Middle frontal gyrus (tissue), 1 donor: Measurements from ENCODE around the gene COX8A.

Experiments
- DNase-seq: peaks from one replicate; pipeline ENCODE4 v3.0.0-alpha.2; 2015; ENCODE audit warnings: low spot score; ENCODE audit errors: extremely low spot score

The COX8A gene

DNA sequence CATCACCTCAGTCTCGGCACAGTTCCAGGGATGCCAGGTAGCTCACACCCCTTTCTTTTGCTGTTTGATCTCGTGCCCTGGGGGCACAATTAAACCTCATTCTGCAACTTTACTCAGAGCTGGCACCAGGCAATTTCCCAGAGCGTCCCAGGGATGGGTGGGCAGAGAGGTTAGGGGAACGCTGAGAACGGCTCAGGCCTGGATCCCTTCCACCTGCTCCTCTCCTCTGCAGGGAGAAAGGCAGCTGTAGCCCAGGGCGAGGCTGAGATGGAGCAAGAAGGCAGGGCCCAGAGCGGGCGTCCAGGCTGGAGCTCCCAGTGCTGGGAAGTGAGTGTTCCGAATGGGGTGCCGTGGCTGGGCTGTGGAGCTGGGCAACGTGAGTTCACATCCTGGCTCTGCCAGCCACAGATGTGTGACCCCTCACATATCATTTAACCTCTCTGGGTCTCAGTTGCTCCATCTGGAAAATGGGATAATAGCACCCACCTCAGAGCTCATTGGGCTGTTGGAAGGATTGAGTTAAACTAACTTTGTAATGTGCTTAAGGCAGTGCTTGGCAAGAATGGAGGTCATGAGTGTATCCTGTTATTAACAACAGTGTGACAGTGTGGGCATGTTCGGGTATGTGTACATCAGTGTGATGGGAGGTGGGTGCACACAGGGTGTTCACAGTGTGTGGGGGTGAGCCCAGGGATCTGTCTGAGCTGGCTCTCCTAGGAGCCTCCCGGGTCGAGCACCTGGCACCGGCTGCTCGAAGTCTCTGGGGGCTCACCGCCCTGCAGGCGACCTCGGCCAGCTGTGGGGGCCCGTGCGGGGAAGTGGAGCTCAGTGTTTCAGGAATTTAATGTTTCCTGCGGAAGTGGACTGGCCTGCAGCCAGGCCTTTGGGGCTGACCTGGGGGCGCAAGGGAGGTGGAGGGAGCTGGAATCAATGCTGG is 27.3 kb downstream of the COX8A start:
- no peak for DNase-seq

DNA sequence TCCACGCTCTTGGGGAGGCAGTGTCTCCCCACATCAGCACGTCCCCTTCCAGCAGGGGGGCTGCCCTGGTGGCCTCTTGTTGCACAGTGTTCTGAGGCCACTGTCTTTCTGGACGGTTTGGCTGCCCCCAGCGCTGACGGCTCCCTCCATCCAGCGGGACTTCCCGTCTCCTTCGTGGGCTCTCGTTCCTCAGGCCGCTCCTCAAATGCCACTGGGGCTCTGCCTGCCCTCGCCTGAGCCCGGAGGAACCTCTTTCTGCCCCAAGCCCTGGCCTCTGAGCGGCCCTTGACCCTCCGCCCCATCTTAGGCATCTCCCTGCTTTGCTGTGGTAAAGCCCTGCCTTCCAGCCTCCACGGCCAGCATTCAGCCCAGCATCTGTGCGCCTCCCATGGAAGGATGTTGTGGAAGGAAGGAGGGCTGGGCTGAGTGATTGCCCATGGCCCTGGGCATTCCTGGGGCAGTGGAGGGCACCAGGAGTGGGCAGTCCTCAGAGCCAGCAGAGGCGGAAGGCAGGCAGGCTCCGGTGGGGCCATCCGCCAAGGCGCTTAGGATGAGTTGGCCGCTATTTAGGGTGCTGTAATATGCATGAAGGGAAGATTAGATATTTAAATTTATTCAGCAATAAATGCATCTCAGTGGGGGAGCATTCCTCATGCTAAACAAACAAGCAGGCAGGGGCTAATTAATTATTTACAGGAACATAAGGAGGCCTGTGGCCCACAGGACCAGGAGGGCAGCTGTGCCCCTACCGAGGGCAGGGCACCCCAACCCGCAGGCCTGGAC is 29.6 kb downstream of the COX8A start:
- no peak for DNase-seq

DNA sequence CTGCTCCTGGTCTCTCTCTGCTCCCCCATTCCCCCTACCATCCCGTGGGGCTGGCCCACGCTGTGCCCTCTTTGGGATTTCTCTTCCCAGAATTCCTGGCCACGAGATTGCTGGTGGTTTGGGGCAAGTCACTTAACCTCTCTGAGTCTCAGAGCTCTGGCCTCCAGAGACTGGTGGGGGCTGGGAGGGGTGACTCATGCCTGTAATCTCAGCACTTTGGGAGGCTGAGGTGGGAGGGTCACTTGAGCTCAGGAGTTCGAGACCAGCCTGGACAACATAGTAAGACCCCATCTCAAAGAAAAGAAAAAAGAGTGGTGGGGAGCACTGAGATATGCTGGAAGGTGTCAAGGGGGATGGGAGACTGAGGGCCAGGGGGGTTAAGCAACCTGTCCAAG is 30.2 kb downstream of the COX8A start:
- DNase-seq = no peak

DNA sequence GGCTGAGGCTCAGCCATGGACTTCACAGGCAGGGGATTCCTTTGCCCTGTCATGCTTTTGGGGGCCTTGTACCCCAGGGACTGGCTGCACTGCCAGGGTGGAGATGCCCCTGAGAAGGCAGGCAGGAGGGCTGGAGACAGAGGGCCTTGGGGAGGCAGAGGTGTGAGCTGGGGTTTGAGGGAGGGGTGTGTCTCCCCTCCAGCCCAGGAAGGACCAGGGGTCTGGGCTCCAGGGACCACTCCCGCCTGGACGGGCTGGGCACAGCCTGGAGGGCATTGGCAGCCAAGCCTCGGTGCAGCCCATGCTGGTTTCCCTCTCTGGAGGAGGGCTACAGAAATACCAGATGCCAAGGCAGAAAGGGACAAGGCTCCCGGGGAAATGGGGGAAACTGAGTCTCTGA is 31.3 kb downstream of the COX8A start:
- DNase-seq = no peak

DNA sequence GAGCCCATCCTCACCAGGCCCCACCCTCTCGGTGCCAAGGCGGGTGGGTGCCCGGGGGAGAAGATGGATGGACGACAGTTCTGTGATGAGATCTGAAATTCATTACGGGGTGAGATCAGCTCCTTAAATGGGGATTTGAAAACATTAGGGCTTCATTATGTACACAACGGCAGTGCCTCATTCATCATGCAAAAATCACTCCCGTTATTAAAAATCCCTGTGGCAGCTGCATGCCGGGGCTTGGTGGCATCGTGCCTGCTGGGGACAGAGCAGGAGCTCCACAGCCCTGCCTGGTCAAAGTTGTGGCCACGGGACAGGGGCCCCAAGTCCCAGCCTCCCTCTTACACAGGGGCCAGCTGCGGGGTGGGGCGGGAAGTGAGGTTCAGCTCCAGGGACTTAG is 32.0 kb downstream of the COX8A start:
- no peak for DNase-seq

DNA sequence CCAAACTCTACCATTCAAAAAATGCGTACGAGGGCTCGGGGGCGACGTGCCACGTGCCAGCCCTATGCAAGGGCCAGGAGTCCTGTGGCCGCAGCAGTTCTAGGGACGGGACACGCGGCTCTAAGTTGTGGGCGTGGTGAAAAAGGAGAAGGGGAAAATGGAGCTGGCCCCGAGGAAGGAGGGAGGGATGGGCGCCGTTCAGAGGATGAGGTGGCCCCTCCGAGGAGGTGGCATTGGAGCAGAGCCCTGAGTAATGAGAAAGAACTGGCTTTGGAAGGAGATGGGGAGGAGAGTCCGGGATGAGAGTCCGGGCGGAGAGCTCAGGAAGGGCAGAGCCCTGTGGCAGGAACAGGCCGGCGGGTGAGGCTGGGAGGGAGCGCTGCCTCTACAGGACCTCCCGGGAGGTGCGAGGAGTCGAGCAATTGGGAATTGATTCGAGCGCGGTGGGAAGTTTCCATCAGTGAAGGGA is 32.8 kb downstream of the COX8A start:
- DNase-seq = no peak

DNA sequence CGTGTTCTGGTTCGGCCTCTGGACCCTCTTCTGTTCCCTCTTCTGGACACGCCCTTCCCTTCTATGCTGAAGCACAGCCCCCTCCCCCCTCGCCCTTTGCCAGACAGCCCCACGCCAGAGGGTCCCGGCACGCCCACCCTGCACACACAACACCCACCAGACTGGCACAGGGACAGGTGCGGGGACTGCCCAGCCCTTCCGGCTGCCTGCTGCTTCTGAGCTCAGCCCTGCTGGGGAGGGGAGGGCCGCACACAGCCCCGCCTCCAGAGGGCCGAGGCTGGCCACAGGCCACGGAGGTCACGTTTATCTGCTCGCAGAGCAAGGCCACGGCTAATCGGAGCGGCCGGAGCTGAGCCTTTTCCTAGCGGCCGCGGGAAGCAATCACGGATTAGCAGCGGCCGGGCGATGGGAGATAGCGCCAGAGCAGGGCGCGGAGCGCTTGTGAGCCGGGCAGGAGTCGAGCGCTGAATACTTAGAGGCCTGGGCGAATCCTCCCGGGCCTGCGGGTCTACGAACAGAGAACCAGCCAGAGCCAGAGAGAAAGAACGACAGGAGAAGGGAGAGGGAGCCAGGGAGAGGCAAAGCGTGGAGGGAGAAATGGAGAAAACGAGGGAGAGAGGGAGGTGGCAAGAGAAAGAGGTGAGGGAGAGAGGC is 33.3 kb downstream of the COX8A start:
- DNase-seq = peak; percentile 29

DNA sequence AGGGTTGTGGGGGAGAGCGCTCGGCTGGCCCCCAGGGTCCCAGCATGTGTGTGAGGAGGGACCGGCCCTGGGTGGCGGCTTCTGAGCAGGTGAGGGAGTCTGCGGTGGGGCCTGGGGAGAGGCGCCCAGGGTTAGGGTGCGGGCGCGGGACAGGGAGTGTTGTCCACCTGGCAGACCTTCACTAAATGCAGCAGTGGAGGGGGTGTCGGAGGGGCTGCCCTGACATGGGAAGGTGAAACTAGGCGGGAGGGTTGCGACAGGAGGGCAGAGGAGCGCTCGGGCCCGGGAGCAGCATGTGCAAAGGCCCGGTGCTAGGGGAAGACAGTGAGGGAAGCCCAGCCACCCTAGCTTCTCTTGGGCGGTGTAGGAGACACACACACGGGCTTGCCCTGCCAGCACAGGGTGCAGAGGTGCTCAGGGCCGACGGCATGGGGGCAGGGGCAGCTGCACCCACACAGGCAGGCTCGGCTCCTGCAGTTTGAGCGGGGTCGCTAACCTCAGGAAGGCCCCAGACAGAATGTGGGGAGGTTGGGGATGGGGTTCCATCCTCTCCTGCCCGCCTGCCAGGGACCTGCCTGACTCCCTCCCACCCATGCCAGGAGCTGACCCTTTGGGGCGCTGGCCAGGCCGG is 34.0 kb downstream of the COX8A start:
- no peak for DNase-seq

DNA sequence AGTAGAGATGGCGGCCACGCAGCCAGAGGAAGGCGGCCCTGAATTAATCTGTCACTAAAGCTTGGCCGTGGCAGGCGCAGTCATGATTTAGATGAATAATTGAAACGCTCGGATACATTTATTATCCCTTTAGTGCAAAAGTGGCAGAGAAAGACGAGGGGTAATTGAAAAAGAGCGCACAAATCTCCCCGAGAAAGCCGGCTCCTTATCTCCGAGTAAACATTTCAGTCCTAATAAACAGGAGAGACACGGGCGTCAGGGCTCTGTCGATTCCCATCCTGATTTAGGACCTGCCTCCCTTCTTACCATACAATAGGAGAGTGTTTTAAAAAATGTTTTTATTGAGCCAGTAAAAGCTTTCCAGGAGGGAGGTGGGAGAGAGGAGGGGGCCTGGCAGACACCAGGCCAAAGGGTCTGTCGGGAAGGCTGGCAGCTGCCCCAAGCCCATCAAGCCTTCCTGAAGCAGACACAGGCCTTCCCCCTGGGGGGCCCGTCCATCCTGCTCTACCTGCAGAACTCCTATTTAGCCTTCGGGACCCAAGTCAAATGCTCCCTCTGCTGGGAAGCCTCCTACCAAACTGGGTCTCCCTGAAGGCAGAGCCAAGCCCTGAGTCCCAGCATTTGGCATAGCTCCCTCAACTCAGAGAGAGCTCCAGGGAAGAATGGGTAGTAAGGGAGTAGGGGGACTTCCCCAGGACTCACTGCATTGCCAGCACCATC is 34.7 kb downstream of the COX8A start:
- no peak for DNase-seq

DNA sequence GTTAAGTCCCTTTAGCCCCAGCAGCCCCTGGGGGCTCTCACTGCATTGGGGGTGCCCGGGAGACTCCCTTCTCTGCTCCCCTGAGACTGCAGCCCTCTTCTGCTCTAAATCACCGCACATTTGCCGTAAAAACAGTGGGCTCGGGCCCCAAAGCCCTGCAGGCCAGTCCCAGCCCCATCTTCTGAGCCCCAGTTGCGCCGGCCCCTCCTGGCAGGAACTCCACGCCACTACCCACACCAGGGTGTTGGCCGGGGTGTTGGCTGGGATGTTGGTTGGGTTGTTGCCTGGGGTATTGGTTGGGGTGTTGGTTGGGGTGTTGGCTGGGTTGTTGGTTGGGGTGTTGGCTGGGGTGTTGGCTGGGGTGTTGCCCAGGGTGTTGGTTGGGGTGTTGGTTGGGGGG is 35.3 kb downstream of the COX8A start:
- no peak for DNase-seq

DNA sequence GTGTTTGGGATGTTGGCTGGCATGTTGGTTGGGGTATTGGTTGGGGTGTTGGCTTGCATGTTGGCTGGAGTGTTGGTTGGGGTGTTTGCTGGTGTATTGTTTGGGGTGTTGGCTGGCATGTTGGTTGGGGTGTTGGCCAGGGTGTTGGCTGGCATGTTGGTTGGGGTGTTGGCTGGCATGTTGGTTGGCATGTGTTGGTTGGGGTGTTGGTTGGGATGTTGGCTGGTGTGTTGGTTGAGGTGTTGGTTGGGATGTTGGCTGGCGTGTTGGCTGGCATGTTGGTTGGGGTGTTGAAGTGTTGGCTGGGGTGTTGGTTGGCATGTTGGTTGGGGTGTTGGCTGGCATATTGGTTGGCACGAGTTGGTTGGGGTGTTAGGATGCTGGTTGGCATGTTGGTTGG is 36.4 kb downstream of the COX8A start:
- no peak for DNase-seq

DNA sequence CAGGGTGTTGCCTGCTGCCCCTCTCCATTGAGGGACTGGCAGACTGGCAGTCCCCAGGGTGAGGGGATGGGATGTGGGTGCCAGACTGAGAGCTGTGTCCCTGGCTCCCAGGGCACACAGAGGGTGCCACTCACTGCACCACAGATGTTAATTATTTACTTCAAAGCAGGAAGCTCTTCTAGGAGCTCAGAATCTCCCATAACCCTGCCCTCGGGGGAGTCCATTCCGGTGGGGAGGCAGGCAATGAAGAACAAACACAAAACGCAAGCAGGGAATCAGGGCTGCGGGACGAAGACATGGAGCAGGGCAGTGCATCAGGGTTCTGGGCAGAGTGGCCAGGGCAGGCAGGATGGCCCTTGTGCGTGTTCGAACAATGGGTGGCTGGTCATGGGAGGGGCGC is 37.0 kb downstream of the COX8A start:
- DNase-seq = no peak

DNA sequence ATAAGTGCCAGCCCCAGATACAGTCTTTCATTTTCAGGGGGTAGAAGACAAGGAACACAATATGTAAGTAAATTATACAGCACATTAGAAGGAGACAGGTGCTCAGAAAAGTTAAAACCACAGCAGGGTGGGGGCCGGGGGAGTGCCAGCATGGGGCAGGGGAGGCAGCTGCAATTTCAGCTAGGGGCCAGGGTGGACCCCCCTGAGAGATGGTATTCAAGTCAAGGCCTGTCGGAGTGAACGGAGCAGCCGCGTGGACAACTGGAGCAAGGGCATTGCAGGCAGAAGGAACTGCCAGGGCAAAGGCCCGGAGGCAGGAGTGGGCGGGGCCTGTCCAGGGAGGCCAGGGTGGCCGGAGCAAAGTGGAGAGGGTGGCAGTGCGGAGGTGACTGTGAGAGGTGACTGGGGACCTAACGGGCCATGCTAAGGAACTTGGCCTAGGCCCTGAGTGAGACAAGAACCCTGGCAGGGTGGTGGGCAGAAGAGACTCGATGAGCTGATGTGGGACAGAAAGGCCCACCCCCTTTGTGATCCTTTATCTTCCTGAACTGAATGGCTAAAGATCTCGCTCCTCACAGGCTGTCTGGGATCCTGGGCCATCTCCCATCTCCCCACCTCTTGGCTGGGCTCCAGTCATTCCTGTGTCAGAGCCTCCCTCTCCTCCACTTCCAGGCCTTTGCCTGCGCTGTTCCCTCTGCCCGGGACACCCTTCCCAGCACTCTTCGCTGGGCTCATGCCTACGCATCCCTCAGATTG is 38.9 kb downstream of the COX8A start:
- DNase-seq = no peak

DNA sequence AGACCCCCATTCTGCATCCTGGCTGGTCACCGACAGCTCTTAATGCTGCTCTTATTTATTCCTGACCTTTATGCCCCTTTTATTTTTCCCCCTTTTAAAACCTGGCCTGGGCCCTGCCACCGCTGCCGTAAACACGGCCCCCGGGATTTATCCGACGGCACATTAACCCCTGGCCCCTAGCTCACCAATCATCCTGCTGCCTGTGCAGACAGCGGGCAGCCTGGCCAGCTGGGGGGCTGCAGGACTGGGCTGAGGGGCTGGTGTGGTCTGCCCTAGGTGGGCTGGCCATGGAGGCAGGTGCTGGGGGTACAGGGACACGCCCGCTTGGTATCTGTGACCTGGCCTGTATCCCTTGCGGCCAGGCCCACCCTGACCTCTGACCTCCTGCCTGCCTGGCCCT is 39.9 kb downstream of the COX8A start:
- no peak for DNase-seq

DNA sequence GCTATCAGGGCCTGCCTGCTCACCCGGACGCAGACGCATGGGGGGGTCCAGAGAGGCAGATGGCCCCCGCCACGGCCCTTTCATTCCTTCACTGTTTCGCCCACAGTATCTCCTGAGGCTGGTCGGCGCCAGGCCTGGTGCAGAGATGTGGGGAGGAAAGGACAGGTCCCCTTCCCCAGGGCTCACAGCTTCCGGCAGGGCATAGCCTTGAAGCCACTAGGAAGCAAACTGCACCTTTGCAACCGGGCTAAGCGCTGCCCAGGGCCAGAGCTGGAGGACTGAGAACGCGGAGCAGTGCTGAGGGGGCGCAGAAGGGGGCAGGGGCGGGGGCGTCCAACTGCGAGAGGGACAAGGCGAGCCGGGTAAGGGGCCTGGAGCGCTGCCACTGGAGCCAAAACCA is 41.1 kb downstream of the COX8A start:
- no peak for DNase-seq

DNA sequence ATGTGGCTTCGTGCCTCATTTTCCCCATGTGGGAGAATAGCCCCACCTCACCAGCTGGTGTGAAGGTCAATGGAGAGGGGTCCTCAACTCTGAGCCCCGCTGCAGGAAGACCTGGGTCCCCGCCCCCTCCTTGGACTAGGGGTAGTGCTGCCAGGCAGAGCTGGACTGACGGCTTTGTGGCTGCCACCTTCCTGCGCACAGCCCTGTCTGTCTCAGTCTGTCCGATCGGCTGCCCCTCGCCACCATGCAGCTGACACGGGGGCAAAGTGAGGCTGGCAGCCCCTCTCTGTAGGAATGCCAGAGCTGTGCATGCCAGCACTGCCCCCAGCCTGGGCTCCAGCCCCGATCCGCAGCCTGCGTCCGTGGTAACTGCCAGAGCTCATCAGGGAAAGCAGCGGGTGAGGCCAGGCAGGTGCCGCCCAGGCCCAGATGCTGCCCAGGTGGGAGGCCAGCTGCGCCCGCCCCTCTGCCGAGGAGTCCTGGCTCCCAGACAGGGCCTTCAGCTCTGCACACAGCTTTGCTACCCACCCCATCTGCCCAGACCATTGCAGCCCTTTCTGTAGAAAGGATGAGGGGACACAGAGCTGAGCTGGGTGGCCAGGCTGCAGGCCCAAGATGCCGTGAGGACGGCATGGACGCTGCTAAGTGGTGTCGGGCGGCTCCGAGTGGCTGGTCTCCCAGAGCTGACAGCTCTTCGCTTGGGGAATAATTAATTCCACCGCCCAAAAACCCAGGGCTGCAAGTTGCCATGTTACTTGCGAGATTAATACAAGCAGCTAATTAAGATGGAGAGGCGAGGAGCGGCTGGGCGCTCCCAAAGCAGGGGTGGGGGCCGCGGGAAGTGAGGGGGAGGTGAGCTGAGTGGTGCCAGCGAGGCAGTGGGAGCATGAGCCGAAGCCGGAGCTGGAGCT is 41.8 kb downstream of the COX8A start:
- no peak for DNase-seq

DNA sequence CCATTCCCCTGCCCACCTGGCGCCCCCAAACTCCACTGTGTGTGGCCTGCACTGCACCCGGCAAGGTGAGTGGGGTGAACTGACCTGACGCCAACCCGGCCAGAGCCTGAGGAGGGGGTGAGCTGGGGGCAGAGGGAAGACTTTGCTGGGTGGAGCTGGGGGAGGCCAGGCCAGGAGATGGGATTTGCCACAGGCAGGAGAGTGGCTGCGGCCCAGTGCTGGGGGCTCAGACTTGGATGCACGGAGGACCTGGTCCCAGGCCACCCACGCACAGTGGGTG is 43.5 kb downstream of the COX8A start:
- DNase-seq = no peak

DNA sequence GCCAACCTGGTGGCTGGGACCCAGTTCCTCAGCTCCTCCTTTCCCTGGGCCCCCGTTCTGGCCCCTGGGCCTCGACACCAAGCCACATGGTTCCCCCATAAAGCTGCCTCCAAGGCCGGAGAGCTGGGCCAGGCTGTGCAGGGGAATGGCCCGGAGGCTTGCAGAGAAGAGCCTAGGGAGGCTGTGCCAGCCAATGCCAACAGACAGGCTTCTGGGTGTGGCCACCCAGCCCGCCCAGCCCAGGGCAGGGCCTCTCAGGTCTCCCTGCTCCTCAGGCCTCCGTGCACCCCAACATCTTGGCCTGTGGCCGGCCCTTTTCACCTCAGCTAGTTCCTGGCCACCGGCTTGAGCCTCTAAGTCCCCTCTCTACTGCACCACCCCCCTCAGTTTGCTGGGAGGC is 43.9 kb downstream of the COX8A start:
- DNase-seq = no peak
